Measurements from ENCODE around the gene CXCL8. TPM values are rescaled to one million over a fixed set of nuclear protein-coding genes. Genes with fewer than 3 reads are reported as not detected.
"Not testable (repeated sequence)": the region's sequence is repeated elsewhere in the genome, so short reads cannot be mapped to it uniquely, and the experiment has no call there.

CXCL8 gene
- total and polyA plus RNA-seq, 2 of the 8 experiments (the other 6 are each of a cell fraction or from before 2014, with no cell fraction given), result not detected

DNA sequence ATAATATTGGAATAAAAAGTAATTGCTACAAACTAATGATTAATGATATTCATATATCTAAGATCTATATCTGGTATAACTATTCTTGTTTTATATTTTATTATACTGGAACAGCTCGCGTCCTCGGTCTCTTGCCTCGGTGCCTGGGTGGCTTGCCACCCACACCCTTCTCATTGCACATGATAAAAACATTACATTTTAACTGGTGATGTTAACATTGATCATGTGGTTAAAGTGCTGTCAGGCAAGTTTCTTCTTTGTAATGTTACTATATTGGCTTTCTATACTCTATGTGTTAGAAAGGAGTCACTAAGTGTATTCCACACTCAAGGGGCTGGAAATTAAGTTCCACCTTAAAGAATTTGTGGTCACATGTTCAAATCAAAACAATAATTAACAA lies 34.0 kb downstream of the CXCL8 start:
- H2BK5ac ChIP-seq (ENCODE audit: low read depth, low read length); H3K56ac ChIP-seq (replicated peaks; ENCODE audit: insufficient read length, low read depth, low read length); DNase-seq (ENCODE audit: low read depth in 1 of 2, low spot score in 2 of 2); FAIRE-seq; H3K9ac ChIP-seq (replicated peaks in 1 of 4; ENCODE audit: extremely low read depth in 1 of 4, low read depth in 3 of 4, low read length in 3 of 4); H2BK15ac ChIP-seq (ENCODE audit: low read length); H2BK20ac ChIP-seq (ENCODE audit: low read length); H3K4me2 ChIP-seq (ENCODE audit: insufficient read depth in 1 of 2, low read depth in 2 of 2, low read length in 2 of 2); H2BK12ac ChIP-seq (ENCODE audit: low read depth, low read length); H3K36me3 ChIP-seq (ENCODE audit: control insufficient read depth in 2 of 4, insufficient read depth in 4 of 4, low read length in 3 of 4); H4K20me1 ChIP-seq (replicated peaks in 1 of 2; ENCODE audit: control insufficient read depth in 1 of 2, insufficient read depth in 2 of 2, low read length in 2 of 2); H4K8ac ChIP-seq (ENCODE audit: extremely low read depth, insufficient read depth, low read length); H4K91ac ChIP-seq (replicated peaks; ENCODE audit: insufficient read length, low read length); H2AFZ ChIP-seq (ENCODE audit: low read length); H3K79me2 ChIP-seq (ENCODE audit: control insufficient read depth in 1 of 2, insufficient read depth in 2 of 2, low read length in 2 of 2); H3K9me3 ChIP-seq (ENCODE audit: insufficient read depth in 2 of 2, low read depth in 1 of 2, low read length in 1 of 2); H3K14ac ChIP-seq (ENCODE audit: insufficient read length); H3K4ac ChIP-seq (replicated peaks; ENCODE audit: insufficient read length, low read depth, low read length); H3K4me3 ChIP-seq (ENCODE audit: extremely low read depth in 1 of 4, insufficient read depth in 2 of 4, low read depth in 3 of 4, low read length in 4 of 4); H3K79me1 ChIP-seq (ENCODE audit: low read depth, low read length); H2BK120ac ChIP-seq (replicated peaks; ENCODE audit: low read depth, low read length); H3K27me3 ChIP-seq (replicated peaks in 1 of 4; ENCODE audit: control insufficient read depth in 3 of 4, extremely low read depth in 1 of 4, insufficient read depth in 3 of 4, low read length in 3 of 4); H2AK5ac ChIP-seq (ENCODE audit: low read depth, low read length); H4K5ac ChIP-seq (ENCODE audit: insufficient read length, low read depth, low read length); H3K4me1 ChIP-seq (replicated peaks in 1 of 4; ENCODE audit: control insufficient read depth in 3 of 4, insufficient read depth in 4 of 4, low read length in 3 of 4); H3K18ac ChIP-seq (ENCODE audit: extremely low read depth, low read length); H3K23me2 ChIP-seq (ENCODE audit: low read depth, low read length); POLR2A ChIA-PET (ENCODE audit: partially characterized antibody); H3K27ac ChIP-seq (ENCODE audit: low read depth, low read length); H3K23ac ChIP-seq (ENCODE audit: insufficient read length): not testable (repeated sequence)
- CTCF ChIA-PET (ENCODE audit: partially characterized antibody), result interaction anchor here (1.9 kb wide), 1 partner anchor 45 kb away, joined by 5 read pairs; no protein-coding TSS in a partner anchor
- WGBS, 2 experiments (ENCODE audit: extremely low coverage in 1 of 2, insufficient coverage in 1 of 2, insufficient read length in 1 of 2, insufficient replicate concordance in 2 of 2, low coverage in 1 of 2, low lambda C conversion rate in 2 of 2, missing lambda C conversion rate in 1 of 2), result 96% methylated on average over 4 of the region's 4 CpGs; no CpG with 5 or more reads in 1 of the 2 experiments

All from H1 (cell line).